Subcutaneous abdominal adipose tissue (tissue), 5 donors: ENCODE data around the gene C11orf86.

ENCODE experiments used
- H3K27ac ChIP-seq: one replicate; pipeline ENCODE4 v1.7.0; 2013; ENCODE audit warnings: low read depth, mild to moderate bottlenecking, inconsistent platforms, low read length, moderate library complexity
- H3K27me3 ChIP-seq, 5 donors: one replicate each; pipeline ENCODE4 v1.7.0; 2013; ENCODE audit warnings: low read length in 5 of 5, inconsistent platforms in 1 of 5; ENCODE audit not compliant: control insufficient read depth in 5 of 5, insufficient read depth in 4 of 5
- H3K36me3 ChIP-seq, 5 donors: one replicate each; pipeline ENCODE4 v1.7.0; 2013; ENCODE audit warnings: low read length in 5 of 5; ENCODE audit not compliant: control insufficient read depth in 5 of 5, insufficient read depth in 5 of 5
- H3K4me1 ChIP-seq, 5 donors: one replicate each; pipeline ENCODE4 v1.7.0; 2013; ENCODE audit warnings: low read length in 5 of 5, mild to moderate bottlenecking in 3 of 5, moderate library complexity in 1 of 5; ENCODE audit not compliant: control insufficient read depth in 5 of 5, insufficient read depth in 5 of 5
- H3K4me3 ChIP-seq, 5 donors: one replicate each; pipeline ENCODE4 v1.7.0; 2013; ENCODE audit warnings: low read length in 5 of 5, low read depth in 1 of 5
- H3K9ac ChIP-seq, 5 donors: one replicate each; pipeline ENCODE4 v1.7.0; 2013; ENCODE audit warnings: low read length in 5 of 5, mild to moderate bottlenecking in 4 of 5, moderate library complexity in 3 of 5
- H3K9me3 ChIP-seq, 5 donors: one replicate each; pipeline ENCODE4 v1.7.0; 2013; ENCODE audit warnings: low read length in 5 of 5; ENCODE audit not compliant: control insufficient read depth in 5 of 5
- donor health status: healthy.
- donor health status: healthy.
- donor health status: healthy.
- donor health status: healthy.
- donor health status: healthy.

The C11orf86 gene

DNA sequence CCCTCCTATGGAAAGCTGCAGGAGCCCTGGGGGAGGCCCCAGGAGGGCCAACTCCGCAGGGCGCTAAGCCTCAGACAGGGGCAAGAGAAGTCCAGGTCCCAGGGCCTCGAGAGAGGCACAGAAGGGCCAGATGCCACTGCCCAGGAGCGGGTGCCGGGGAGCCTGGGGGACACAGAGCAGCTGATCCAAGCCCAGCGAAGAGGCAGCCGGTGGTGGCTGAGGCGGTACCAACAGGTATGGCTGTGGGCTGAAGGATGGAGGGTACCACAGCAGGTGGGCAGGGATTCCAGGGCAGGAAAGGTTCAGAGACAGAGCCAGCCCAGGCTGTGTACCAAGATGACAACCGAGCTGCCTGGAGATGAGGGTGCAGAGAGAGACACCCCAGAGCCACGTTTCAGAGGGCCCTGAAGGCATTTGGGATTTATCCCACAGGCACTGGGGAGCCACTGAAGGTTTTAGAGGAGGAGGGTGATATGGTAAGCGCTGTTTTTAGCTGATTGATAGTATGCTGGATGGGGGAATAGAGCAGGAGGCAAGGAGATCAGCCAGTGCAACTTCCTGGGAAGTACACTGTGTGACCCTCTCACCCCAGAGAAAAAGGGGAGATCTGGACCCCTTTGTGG is 412 bp downstream of the C11orf86 start:
- H3K9me3 ChIP-seq: peaks cover 3 to 11% (median 7%) of the 10 kb centered on the region in 5 donors
- peak overlapping the region in 1 of 5 donors; percentile 2 for H3K9ac ChIP-seq

DNA sequence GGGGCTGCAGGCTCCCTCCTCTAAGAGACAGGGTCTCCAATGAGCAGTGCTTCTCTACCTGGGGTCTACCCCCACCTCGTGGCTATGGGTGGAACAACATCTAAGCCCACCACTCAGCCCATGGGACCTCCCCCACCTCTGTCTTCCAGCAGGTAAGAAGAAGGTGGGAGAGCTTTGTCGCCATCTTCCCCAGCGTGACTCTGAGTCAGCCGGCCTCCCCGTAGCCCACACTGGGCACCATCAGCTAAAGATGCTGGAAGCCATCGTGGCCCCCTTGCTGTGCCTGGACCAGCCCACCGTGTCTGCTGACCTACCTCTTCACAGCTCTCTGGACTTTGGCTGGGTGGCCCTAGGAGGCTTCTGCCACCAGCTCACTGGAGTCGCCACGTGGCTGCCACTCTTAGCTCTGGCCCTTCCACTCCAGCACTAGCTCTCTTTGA is 944 bp downstream of the C11orf86 start:
- H3K36me3 ChIP-seq: no peaks in the 10 kb centered on the region
- no peak overlapping the region for H3K9ac ChIP-seq
- peaks cover 3 to 11% (median 7%) of the 10 kb centered on the region in 5 donors for H3K9me3 ChIP-seq
- H3K4me1 ChIP-seq: peaks cover 0 to 20% (median 17%) of the 10 kb centered on the region in 5 donors
- H3K4me3 ChIP-seq: no peak overlapping the region
- H3K27ac ChIP-seq: no peak overlapping the region
- no peaks in the 10 kb centered on the region for H3K27me3 ChIP-seq

More for the DNA sequence above, 412 bp downstream of the C11orf86 start:
- Histone ChIP-seq H3K4me3 (no peak overlapping the region), H3K27me3 (no peaks in the 10 kb centered on the region), H3K4me1 (peaks cover 0 to 22% (median 22%) of the 10 kb centered on the region in 5 donors), H3K36me3 (no peaks in the 10 kb centered on the region), H3K27ac (no peak overlapping the region)

DNA sequence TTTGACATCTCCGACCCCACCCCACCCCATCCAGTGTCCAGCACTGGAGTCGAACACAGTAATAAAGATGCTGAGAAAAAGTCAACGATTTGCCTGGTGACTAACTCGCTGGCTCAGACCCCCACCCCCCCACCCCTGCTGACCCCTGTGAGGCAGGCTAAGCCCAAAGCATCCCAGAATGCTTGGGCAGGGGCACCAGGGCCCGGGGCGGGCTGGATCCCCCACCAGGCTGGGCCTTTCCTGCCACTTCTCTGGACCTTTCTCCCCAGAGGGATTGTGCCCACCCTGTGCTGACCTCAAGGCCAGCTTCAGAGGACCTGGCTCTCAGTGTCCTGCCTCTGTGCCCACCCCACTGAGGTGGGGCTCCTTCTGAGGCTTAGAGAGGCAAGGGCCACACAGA is 1.8 kb downstream of the C11orf86 start:
- Histone ChIP-seq H3K36me3 (no peaks in the 10 kb centered on the region), H3K27ac (no peak overlapping the region), H3K4me3 (no peak overlapping the region), H3K4me1 (peaks cover 0 to 20% (median 15%) of the 10 kb centered on the region in 5 donors), H3K9ac (no peak overlapping the region), H3K27me3 (no peaks in the 10 kb centered on the region), H3K9me3 (peaks cover 3 to 11% (median 7%) of the 10 kb centered on the region in 5 donors)

DNA sequence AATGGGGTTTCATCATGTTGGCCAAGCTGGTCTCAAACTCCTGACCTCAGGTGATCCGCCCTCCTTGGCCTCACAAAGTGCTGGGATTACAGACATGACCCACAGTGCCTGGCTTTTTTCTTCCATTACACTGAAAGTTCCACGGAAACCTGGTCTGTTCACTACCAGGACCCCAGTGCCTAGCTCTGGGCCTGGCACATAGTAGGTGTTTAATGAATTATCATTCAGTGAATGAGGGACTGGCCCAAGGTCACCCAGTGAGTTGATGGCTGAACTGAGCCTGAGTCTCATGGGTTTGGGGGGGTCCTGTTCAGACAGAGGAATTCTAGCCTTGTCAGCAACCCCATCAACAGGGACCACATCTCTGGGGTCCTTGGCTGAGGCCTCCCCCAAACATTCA is 3.1 kb downstream of the C11orf86 start:
- H3K9me3 ChIP-seq: peaks cover 3 to 11% (median 7%) of the 10 kb centered on the region in 5 donors
- H3K27me3 ChIP-seq: no peaks in the 10 kb centered on the region
- H3K9ac ChIP-seq: no peak overlapping the region
- H3K36me3 ChIP-seq: no peaks in the 10 kb centered on the region
- H3K4me3 ChIP-seq: no peak overlapping the region
- H3K27ac ChIP-seq: no peak overlapping the region
- H3K4me1 ChIP-seq: peaks cover 0 to 23% (median 18%) of the 10 kb centered on the region in 5 donors

DNA sequence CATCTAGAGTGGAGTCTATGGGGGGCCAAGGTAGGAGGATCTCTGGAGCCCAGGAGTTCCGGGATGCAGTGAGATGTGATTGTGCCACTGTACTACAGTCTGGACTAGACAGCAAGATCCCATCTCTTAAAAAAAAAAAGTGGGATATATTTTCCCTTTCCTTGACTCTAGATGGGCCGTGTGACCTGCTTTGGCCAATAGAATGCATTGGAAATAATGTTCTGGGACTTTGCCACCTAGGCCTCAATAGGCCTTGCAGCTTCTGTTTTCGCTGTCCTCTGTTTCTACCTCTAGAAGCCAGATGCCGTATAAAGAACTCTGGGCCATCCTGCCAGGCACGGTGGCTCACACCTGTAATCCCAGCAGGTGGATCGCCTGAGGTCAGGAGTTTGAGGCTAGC is 3.6 kb downstream of the C11orf86 start:
- Histone ChIP-seq H3K27me3 (no peaks in the 10 kb centered on the region), H3K4me3 (no peak overlapping the region), H3K36me3 (no peaks in the 10 kb centered on the region), H3K27ac (no peak overlapping the region), H3K4me1 (peaks cover 2 to 25% (median 22%) of the 10 kb centered on the region in 5 donors), H3K9me3 (peaks cover 3 to 11% (median 7%) of the 10 kb centered on the region in 5 donors), H3K9ac (no peak overlapping the region)

DNA sequence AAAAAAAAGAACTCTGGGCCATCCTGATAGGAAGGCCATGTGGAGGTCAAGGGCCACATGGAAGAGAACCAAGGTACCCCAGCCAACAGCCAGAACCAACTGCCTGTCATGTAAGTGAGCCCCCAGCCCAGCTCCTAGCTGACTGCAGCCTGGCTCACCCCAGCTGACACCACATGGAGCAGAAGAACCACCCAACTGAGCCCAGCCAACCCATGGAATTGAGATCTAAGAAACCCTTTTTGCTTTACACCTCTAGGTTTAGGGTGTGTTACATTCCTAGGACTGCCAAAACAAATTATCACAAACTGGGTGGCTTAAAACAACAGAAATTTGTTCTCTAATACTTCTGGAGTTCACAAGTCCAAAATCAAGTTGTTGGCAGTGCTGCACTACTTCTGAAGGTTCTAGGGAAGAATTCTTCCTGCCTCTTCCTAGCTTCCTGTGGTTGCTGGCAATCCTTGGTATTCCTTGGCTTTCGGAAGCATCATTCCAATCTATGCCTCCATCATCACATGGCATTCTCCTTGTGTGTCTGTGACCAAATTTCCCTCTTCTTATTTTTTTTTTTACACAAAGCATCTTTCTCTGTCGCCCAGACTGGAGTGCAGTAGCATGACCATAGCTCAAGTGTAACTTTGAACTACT is 4.4 kb downstream of the C11orf86 start:
- peaks cover 3 to 26% (median 14%) of the 10 kb centered on the region in 5 donors for H3K4me1 ChIP-seq
- H3K4me3 ChIP-seq: peak overlapping the region in 1 of 5 donors; percentile 9
- no peak overlapping the region for H3K9ac ChIP-seq

DNA sequence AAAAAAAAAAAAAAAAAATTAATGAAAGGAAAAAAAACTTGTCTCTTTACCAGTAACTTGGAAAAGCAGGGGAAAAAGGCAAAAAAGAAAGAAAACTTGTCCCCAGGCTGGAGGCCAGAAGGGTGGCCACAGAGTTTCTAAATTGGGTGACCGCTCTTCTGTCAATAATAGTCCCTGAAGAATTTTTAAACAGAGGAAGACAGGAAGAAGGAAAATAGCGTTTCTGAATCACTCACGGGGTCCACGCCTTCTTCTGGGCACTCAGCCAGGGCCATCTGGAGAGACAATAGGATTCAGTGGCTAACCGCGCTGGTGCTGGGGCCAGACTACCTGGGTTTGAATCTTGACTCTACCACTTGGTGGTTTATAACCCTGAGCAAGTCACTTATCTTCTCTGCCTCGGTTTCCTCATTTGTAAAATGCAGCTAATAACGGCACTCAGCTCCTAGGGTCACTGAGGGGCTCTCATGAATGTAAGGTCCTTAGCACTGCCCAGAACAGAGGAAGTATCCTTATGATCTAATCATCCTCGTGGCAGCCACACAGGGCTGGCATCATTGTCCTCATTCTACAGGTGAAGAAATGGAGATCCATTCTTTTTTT is 7.0 kb downstream of the C11orf86 start:
- Histone ChIP-seq H3K9ac (no peak overlapping the region), H3K36me3 (no peaks in the 10 kb centered on the region), H3K27me3 (no peaks in the 10 kb centered on the region), H3K4me1 (peaks cover 3 to 29% (median 18%) of the 10 kb centered on the region in 5 donors), H3K4me3 (peak overlapping the region in 1 of 5 donors; percentile 11), H3K9me3 (peaks cover 3 to 11% (median 7%) of the 10 kb centered on the region in 5 donors), H3K27ac (no peak overlapping the region)

More for the DNA sequence above, 4.4 kb downstream of the C11orf86 start:
- Histone ChIP-seq H3K9me3 (peaks cover 3 to 11% (median 7%) of the 10 kb centered on the region in 5 donors), H3K36me3 (no peaks in the 10 kb centered on the region), H3K27ac (no peak overlapping the region), H3K27me3 (no peaks in the 10 kb centered on the region)

DNA sequence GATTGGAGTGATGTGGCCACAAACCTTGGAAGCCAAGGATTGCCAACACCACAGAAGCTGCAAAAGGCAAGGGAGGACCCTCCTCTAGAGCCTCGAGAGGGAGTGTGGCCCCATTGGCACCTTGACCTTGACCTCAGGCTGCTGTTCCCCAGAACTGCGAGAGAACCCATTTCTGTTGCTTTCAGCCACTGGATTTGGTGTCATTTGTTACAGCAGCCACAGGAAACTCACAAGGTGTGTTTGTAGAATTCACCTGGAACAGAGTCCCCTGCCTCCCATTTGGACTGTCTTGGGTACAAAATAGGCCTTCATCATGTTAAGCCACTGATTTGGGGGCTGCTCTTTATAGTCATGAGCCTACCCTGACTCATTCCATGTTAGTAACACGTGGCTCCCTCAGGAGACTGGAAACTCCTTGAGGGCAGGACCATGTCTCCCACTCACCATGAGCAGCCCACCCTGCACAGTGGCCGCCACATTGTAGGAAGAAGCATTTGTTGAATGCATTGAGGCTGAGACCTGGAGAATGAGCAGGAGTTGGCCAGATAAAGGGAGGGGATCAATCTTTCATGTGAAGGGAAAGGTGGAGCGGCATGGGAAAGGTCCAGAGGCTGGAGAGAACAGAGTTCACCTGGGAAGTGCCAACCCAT is 8.3 kb downstream of the C11orf86 start:
- H3K27ac ChIP-seq: no peak overlapping the region
- no peaks in the 10 kb centered on the region for H3K27me3 ChIP-seq
- no peak overlapping the region for H3K4me3 ChIP-seq
- peaks cover 3 to 11% (median 7%) of the 10 kb centered on the region in 5 donors for H3K9me3 ChIP-seq
- no peak overlapping the region for H3K9ac ChIP-seq
- peaks cover 3 to 34% (median 18%) of the 10 kb centered on the region in 5 donors for H3K4me1 ChIP-seq
- no peaks in the 10 kb centered on the region for H3K36me3 ChIP-seq

DNA sequence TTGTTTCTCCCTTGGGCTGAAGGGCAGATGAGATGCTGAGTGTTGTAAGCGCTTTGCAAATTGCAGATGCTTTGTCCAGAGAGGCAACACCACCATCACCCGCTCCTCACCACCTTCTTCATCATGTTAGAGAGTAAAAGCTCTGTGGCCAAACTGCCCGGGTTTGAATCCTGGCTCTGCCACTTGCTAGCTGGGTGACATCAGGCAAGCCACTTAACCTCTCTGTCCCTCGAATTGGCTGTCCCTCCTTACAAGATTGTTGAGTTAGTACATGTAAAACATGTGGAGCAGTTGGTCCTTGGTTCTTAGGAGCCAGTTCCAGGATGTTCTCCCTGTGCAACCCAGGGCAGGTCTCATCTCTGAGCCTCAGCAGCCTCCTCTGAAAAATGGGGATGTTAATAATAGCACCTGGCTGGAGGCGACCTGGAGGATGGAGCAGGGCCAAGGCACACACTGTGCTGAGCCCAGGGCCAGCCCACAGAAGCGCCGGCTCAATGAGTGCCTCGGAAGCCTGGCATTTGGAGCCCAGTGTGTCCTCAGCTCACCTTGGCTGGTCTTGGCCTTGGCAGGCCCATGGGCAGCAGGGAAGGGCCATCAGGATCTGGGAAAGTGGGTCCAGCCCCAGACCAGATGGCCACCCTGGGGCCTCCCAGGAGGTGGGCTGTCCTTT is 10.5 kb downstream of the C11orf86 start:
- no peaks in the 10 kb centered on the region for H3K9me3 ChIP-seq
- H3K9ac ChIP-seq: no peak overlapping the region
- no peaks in the 10 kb centered on the region for H3K36me3 ChIP-seq
- peaks cover 3 to 34% (median 18%) of the 10 kb centered on the region in 5 donors for H3K4me1 ChIP-seq
- no peak overlapping the region for H3K4me3 ChIP-seq
- no peak overlapping the region for H3K27ac ChIP-seq
- H3K27me3 ChIP-seq: no peaks in the 10 kb centered on the region
